CD14-positive monocyte (primary cell): Measurements from ENCODE around the gene ERCC1. TPM values are rescaled to one million over a fixed set of nuclear protein-coding genes. Genes with fewer than 3 reads are reported as not detected.

ENCODE experiments used
- DNase-seq, 3 donors: peaks; one replicate each; pipeline ENCODE4 v3.0.0-alpha.2; 2011 to 2022
- H2AFZ ChIP-seq: 2 replicates; pipeline ENCODE4 v1.6.0; 2012; ENCODE audit warnings: mild to moderate bottlenecking, low read depth, low read length, inconsistent platforms; ENCODE audit not compliant: insufficient read depth, poor library complexity, severe bottlenecking
- H3K27ac ChIP-seq, 2 donors: 1 replicate in 1 of 2; 2 replicates in 1 of 2; pipeline ENCODE4 v1.5.1; 2012 to 2013; ENCODE audit warnings: low read length in 2 of 2, control low read depth in 1 of 2, inconsistent platforms in 1 of 2, low read depth in 1 of 2, mild to moderate bottlenecking in 1 of 2
- H3K27me3 ChIP-seq, 2 donors: one replicate each; pipeline versions ENCODE4 v1.6.0 to v1.6.1; 2011 to 2013; ENCODE audit warnings: low read length in 2 of 2; ENCODE audit not compliant: control insufficient read depth in 2 of 2, insufficient read depth in 2 of 2
- H3K36me3 ChIP-seq, 2 donors: replicated peaks in 1 of 2; 1 replicate in 1 of 2; 2 replicates in 1 of 2; pipeline versions ENCODE4 v1.5.1 to v1.6.1; 2012 to 2013; ENCODE audit warnings: low read length in 2 of 2, control low read depth in 1 of 2, inconsistent platforms in 1 of 2, mild to moderate bottlenecking in 1 of 2; ENCODE audit not compliant: insufficient read depth in 2 of 2, control insufficient read depth in 1 of 2
- H3K4me1 ChIP-seq, 2 donors: 1 replicate in 1 of 2; 2 replicates in 1 of 2; pipeline versions ENCODE4 v1.5.1 to v1.6.1; 2012 to 2013; ENCODE audit warnings: low read length in 2 of 2, control low read depth in 1 of 2, inconsistent platforms in 1 of 2, mild to moderate bottlenecking in 1 of 2, moderate library complexity in 1 of 2; ENCODE audit not compliant: insufficient read depth in 2 of 2, control insufficient read depth in 1 of 2
- H3K4me2 ChIP-seq: replicated peaks from 2 replicates; pipeline ENCODE3; 2012; ENCODE audit warnings: low read length, moderate library complexity, mild to moderate bottlenecking; ENCODE audit not compliant: poor library complexity, severe bottlenecking; ENCODE audit errors: extremely low read depth
- H3K4me3 ChIP-seq, 3 experiments: fragments of 200-600 bp in 1 of 3; sonication (generic) in 1 of 3; replicated peaks in 1 of 3; 1 replicate in 2 of 3; 2 replicates in 1 of 3; pipeline ENCODE4 v1.5.1; 2011 to 2013; ENCODE audit warnings: low read length in 3 of 3, mild to moderate bottlenecking in 3 of 3, control low read depth in 2 of 3, low read depth in 2 of 3, inconsistent platforms in 1 of 3, moderate library complexity in 1 of 3
- H3K79me2 ChIP-seq: 2 replicates; pipeline ENCODE4 v1.6.0; 2012; ENCODE audit warnings: mild to moderate bottlenecking, control low read depth, inconsistent platforms, low read length, moderate library complexity; ENCODE audit not compliant: insufficient read depth
- H3K9ac ChIP-seq: 2 replicates; pipeline ENCODE4 v1.6.0; 2017; ENCODE audit warnings: low read length, mild to moderate bottlenecking; ENCODE audit not compliant: insufficient read depth, poor library complexity, severe bottlenecking
- H3K9me3 ChIP-seq, 2 donors: replicated peaks in 1 of 2; 1 replicate in 1 of 2; 2 replicates in 1 of 2; pipeline versions ENCODE4 v1.5.1 to v1.6.1; 2012 to 2013; ENCODE audit warnings: low read length in 2 of 2, control low read depth in 1 of 2; ENCODE audit not compliant: control insufficient read depth in 1 of 2, insufficient read depth in 1 of 2
- H4K20me1 ChIP-seq: 2 replicates; pipeline ENCODE4 v1.6.0; 2012; ENCODE audit warnings: mild to moderate bottlenecking, low read length, control low read depth, moderate library complexity; ENCODE audit not compliant: insufficient read depth
- H3K27ac Mint-ChIP-seq, 7 donors: one replicate each; pipeline ENCODE4 v1.8.0; 2020; ENCODE audit warnings: mild to moderate bottlenecking in 7 of 7, mixed read lengths in 7 of 7, moderate library complexity in 6 of 7, inconsistent platforms in 2 of 7
- H3K27me3 Mint-ChIP-seq, 3 donors: one replicate each; pipeline ENCODE4 v1.8.0; 2021 to 2022; ENCODE audit warnings: low read depth in 3 of 3, mild to moderate bottlenecking in 3 of 3, mixed read lengths in 3 of 3, moderate library complexity in 3 of 3, inconsistent platforms in 1 of 3
- H3K36me3 Mint-ChIP-seq, 2 donors: one replicate each; pipeline ENCODE4 v1.8.0; 2020; ENCODE audit warnings: mixed read lengths in 2 of 2, inconsistent platforms in 1 of 2, mild to moderate bottlenecking in 1 of 2
- H3K4me1 Mint-ChIP-seq: one replicate; pipeline ENCODE4 v1.8.0; 2020; ENCODE audit warnings: mild to moderate bottlenecking, mixed read lengths
- H3K4me3 Mint-ChIP-seq, 2 donors: one replicate each; pipeline ENCODE4 v1.8.0; 2020; ENCODE audit warnings: mild to moderate bottlenecking in 2 of 2, mixed read lengths in 2 of 2, moderate library complexity in 1 of 2
- H3K9me3 Mint-ChIP-seq, 7 donors: one replicate each; pipeline ENCODE4 v1.8.0; 2020 to 2022; ENCODE audit warnings: mixed read lengths in 7 of 7, mild to moderate bottlenecking in 6 of 7, moderate library complexity in 6 of 7, inconsistent platforms in 2 of 7
- WGBS: methylation state at CpG from one replicate; pipeline ENCODE4 v1.1.5; 2013; ENCODE audit warnings: missing lambda C conversion rate; ENCODE audit not compliant: insufficient coverage; 5-methylcytosine and 5-hydroxymethylcytosine counted together
- intact Hi-C, 2 donors: fragments of 100-400 bp; cut with micrococcal nuclease; formaldehyde crosslinking; loops; one replicate each; pipeline versions ENCODE4 v1.15.0 to v1.15.1; 2023
- polyA plus RNA-seq, 3 donors: library from polyadenylated mRNA; depleted of rRNA in 1 of 3; unstranded in 2 of 3; stranded (reverse) in 1 of 3; fragments of 300-500 nt in 2 of 3; fragments of >200 nt in 1 of 3; fragmentation: Illumina TruSeq in 2 of 3; gene quantifications; 1 replicate in 2 of 3; 2 replicates in 1 of 3; pipeline ENCODE4 v1.2.3, GENCODE V29; 2012 to 2021
- TF ChIP-seq, protein P1 (sequence below): fragments of 200-600 bp; IDR thresholded peaks from one replicate; pipeline ENCODE4 v1.8.0; 2022; ENCODE audit warnings: antibody characterized with exemption, mild to moderate bottlenecking

ERCC1 gene
- polyA plus RNA-seq, 3 donors, result 62.2 to 78.2 (median 74.6) TPM

DNA sequence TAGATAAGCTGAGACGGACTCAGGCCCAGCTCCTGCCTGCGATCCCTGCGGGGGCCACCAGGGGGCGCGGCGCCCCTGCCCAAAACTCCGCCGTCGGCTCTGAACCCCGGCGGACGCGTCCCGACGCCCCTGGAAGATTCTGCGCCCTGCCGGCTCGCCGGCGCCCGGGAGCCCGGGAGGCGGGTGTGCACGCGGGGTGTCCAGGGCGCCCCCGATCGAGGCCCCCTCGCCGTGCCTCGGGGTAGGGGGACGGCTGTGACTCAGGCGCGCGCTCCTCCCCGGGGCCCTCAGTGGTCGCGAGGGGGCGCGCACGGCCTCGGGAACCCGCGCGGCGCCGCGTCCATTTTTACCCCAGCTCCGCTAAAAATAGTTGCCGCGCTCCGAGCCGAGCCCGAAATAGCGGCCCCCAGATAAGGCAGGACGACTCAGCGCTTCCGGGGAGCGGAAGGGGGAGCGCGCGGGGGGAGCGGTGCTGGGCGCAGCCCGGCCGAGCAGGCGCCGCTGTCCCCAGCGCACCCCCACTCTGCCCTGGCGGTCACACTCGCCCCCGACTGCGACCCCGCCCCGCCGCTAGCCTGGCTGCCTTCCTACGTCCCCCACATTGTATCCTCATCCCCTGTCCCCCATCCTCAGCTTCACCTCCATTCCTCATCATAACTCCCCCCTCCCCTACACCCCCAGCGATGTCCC, 16.0 kb upstream of the ERCC1 start:
- no peaks in the 10 kb centered on the region for H3K9me3 ChIP-seq
- intact Hi-C loops, result loop anchor here (1.0 to 2.0 kb wide), 4 partner anchors 8 to 39 kb away; no protein-coding TSS in a partner anchor
- peak overlapping the region in 2 of 3 experiments; percentile 49 to 73 for H3K4me3 ChIP-seq
- peak; percentile 82 to 90 (median 87) for DNase-seq
- H4K20me1 ChIP-seq, result no peaks in the 10 kb centered on the region
- WGBS, result under 1% methylated on average over 71 of the region's 78 CpGs
- Mint-ChIP-seq H3K4me3 (peak overlapping the region; percentile 69 to 73), H3K4me1 (peaks cover 40% of the 10 kb centered on the region), H3K9me3 (peaks cover 0 to 5% (median 2%) of the 10 kb centered on the region in 7 donors), H3K27me3 (peaks cover 0 to 4% (median 1%) of the 10 kb centered on the region in 3 donors), H3K27ac (peak overlapping the region in 6 of 7 donors; percentile 78 to 93 (median 86)), H3K36me3 (peaks cover 5% of the 10 kb centered on the region in 2 donors)
- peaks cover 40 to 52% of the 10 kb centered on the region in 2 donors for H3K4me1 ChIP-seq
- H3K27me3 ChIP-seq, result peaks cover 0 to under 1% of the 10 kb centered on the region in 2 donors
- peak overlapping the region; percentile 77 for H2AFZ ChIP-seq
- H3K27ac ChIP-seq, result peak overlapping the region in 1 of 2 donors; percentile 73
- no peaks in the 10 kb centered on the region for H3K36me3 ChIP-seq
- peak overlapping the region; percentile 78 for H3K4me2 ChIP-seq
- no peaks in the 10 kb centered on the region for H3K79me2 ChIP-seq
- H3K9ac ChIP-seq, result peak overlapping the region; percentile 76
- TF ChIP-seq, protein P1, sequence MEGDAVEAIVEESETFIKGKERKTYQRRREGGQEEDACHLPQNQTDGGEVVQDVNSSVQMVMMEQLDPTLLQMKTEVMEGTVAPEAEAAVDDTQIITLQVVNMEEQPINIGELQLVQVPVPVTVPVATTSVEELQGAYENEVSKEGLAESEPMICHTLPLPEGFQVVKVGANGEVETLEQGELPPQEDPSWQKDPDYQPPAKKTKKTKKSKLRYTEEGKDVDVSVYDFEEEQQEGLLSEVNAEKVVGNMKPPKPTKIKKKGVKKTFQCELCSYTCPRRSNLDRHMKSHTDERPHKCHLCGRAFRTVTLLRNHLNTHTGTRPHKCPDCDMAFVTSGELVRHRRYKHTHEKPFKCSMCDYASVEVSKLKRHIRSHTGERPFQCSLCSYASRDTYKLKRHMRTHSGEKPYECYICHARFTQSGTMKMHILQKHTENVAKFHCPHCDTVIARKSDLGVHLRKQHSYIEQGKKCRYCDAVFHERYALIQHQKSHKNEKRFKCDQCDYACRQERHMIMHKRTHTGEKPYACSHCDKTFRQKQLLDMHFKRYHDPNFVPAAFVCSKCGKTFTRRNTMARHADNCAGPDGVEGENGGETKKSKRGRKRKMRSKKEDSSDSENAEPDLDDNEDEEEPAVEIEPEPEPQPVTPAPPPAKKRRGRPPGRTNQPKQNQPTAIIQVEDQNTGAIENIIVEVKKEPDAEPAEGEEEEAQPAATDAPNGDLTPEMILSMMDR, result peak; percentile 100

GRCh38 chr19:45439190-45439568, 15.5 kb upstream of the ERCC1 start:
- peaks cover 36 to 46% of the 10 kb centered on the region in 2 donors for H3K4me1 ChIP-seq
- no CpG with 5 or more reads among the region's 10 CpGs for WGBS
- H3K27ac ChIP-seq, result peak overlapping the region in 1 of 2 donors; percentile 73
- H3K27me3 ChIP-seq, result no peaks in the 10 kb centered on the region
- peak overlapping the region; percentile 78 for H3K4me2 ChIP-seq
- peaks cover 35% of the 10 kb centered on the region for H3K4me1 Mint-ChIP-seq
- H3K36me3 ChIP-seq, result no peaks in the 10 kb centered on the region
- H3K9ac ChIP-seq, result peak overlapping the region; percentile 76
- H3K79me2 ChIP-seq, result no peaks in the 10 kb centered on the region
- peak overlapping the region; percentile 42 to 88 (median 80) for H3K27ac Mint-ChIP-seq
- no peaks in the 10 kb centered on the region for H3K9me3 ChIP-seq
- H3K9me3 Mint-ChIP-seq, result peaks cover 0 to 5% (median 0%) of the 10 kb centered on the region in 7 donors
- intact Hi-C loops, result loop anchor here (1.0 to 2.0 kb wide), 4 partner anchors 8 to 40 kb away; no protein-coding TSS in a partner anchor
- H3K4me3 Mint-ChIP-seq, result peak overlapping the region in 1 of 2 donors; percentile 41
- H4K20me1 ChIP-seq, result no peaks in the 10 kb centered on the region
- TF ChIP-seq, protein P1, result no peak
- H3K4me3 ChIP-seq, result peak overlapping the region in 2 of 3 experiments; percentile 49 to 73
- H3K27me3 Mint-ChIP-seq, result peaks cover 0 to 4% (median 1%) of the 10 kb centered on the region in 3 donors
- peaks cover 5% of the 10 kb centered on the region in 2 donors for H3K36me3 Mint-ChIP-seq
- no peak overlapping the region for H2AFZ ChIP-seq
- DNase-seq, result peak; percentile 39 to 82 (median 70)
